Stimulated activated CD4-positive, alpha-beta T cell treated with anti-CD3 and anti-CD28 coated beads, Interleukin-15, amount 100 ng/mL, for 48 hours (primary cell): ENCODE results near the gene MIA3.
"Not testable (repeated sequence)": the region's sequence is repeated elsewhere in the genome, so short reads cannot be mapped to it uniquely, and the experiment has no call there.

Source experiments
- DNase-seq, 2 donors: peaks; one replicate each; pipeline ENCODE4 v3.0.0-alpha.2; 2020; ENCODE audit warnings: low read depth in 2 of 2

MIA3 gene, protein sequence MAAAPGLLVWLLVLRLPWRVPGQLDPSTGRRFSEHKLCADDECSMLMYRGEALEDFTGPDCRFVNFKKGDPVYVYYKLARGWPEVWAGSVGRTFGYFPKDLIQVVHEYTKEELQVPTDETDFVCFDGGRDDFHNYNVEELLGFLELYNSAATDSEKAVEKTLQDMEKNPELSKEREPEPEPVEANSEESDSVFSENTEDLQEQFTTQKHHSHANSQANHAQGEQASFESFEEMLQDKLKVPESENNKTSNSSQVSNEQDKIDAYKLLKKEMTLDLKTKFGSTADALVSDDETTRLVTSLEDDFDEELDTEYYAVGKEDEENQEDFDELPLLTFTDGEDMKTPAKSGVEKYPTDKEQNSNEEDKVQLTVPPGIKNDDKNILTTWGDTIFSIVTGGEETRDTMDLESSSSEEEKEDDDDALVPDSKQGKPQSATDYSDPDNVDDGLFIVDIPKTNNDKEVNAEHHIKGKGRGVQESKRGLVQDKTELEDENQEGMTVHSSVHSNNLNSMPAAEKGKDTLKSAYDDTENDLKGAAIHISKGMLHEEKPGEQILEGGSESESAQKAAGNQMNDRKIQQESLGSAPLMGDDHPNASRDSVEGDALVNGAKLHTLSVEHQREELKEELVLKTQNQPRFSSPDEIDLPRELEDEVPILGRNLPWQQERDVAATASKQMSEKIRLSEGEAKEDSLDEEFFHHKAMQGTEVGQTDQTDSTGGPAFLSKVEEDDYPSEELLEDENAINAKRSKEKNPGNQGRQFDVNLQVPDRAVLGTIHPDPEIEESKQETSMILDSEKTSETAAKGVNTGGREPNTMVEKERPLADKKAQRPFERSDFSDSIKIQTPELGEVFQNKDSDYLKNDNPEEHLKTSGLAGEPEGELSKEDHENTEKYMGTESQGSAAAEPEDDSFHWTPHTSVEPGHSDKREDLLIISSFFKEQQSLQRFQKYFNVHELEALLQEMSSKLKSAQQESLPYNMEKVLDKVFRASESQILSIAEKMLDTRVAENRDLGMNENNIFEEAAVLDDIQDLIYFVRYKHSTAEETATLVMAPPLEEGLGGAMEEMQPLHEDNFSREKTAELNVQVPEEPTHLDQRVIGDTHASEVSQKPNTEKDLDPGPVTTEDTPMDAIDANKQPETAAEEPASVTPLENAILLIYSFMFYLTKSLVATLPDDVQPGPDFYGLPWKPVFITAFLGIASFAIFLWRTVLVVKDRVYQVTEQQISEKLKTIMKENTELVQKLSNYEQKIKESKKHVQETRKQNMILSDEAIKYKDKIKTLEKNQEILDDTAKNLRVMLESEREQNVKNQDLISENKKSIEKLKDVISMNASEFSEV (N-terminal part only)

GRCh38 chr1:222618001-222618879 lies at the start of gene MIA3:
Gene MIA3, plus strand, starts transcription at chr1:222618097. Its CDS starts 14 bp downstream, at chr1:222618111.
- peak; percentile 61 to 67 for DNase-seq

GRCh38 chr1:222570837-222571236 lies 47.1 kb upstream of the MIA3 start:
- no peak for DNase-seq

GRCh38 chr1:222579316-222579715 lies 38.6 kb upstream of the MIA3 start:
- no peak for DNase-seq

DNA sequence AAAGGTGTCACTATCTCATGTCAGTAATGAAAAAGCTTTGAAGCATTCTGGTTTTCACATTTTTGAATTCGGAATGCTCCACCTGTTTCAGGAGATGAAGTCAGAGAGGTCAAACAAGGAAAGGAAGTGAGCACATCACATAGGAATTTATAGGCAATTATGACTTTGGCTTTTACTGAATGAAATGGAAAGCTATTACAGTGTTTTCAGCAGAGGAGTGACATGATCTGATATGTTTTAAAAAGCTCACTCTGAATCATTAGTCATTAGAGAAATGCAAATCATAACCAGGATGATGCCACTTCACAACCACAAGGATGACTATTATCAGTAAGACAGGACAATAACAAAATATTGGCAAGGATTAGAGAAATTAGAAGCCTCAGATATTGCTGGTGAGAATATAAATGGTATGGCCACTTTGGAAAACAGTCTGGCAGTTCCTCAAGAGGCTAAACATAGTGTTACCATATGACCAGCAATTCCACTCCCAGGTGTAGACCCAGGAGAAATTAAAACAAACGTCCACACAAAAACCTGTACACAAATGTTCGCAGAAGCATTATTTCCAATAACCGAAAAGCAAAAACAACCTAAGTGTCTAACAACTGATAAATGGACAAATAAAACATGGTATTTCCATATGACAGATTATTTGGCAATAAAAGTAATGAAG lies 35.7 kb upstream of the MIA3 start:
- DNase-seq: no peak

DNA sequence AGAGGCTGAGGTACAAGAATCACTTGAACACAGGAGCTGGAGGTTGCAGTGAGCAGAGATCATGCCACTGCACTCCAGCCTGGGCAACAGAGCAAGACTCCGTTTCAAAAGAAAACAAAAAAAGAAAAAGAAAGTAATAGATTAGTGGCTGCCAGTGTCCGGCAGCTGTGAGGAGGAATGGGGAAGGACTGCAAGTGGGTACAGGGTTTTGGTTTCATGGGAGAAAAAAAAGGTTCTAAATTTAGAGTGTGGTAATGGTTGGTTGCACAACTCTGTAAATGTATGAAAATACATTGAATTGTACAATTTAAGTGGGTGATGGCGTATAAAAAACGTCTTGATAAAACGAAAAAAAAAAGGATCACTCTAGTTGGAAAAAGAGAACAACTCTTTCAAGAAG lies 34.8 kb upstream of the MIA3 start:
- no peak for DNase-seq

DNA sequence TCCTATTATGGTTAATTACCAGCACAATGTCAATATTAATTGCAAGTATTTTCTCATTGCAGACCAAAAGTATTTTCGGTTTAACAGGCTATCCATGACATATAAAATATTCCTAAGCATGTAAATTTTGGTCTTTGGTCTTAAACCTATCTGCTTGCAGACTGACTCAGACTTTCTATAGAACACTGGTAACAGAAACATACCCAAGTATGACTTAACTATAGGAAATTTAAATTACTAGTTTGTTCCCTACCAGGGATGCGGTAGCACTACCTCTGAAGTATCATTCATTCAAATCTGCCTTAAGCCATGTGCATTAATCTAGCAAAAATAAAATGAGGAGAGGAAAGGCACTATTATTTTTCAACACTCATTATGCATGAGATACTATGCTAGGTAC lies 31.1 kb upstream of the MIA3 start:
- DNase-seq: no peak

DNA sequence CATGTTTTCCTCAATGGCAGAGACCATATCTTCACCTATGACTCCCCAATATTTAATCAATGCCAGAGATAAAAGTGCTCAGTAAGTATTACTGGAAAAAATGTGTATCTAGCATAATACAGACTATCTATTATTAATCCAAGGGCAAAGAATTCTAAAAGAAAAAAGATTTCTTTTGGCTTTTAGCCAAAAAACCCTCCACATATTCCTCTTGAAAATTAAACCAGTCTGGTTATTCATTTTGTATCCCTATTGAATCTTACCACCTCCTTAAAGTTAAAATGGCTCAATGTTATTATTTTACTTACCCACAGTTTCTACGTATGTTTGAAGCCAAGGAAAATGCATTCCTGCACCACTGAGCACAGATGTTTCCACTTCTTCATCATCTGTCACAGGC lies 29.8 kb upstream of the MIA3 start:
- DNase-seq: no peak

DNA sequence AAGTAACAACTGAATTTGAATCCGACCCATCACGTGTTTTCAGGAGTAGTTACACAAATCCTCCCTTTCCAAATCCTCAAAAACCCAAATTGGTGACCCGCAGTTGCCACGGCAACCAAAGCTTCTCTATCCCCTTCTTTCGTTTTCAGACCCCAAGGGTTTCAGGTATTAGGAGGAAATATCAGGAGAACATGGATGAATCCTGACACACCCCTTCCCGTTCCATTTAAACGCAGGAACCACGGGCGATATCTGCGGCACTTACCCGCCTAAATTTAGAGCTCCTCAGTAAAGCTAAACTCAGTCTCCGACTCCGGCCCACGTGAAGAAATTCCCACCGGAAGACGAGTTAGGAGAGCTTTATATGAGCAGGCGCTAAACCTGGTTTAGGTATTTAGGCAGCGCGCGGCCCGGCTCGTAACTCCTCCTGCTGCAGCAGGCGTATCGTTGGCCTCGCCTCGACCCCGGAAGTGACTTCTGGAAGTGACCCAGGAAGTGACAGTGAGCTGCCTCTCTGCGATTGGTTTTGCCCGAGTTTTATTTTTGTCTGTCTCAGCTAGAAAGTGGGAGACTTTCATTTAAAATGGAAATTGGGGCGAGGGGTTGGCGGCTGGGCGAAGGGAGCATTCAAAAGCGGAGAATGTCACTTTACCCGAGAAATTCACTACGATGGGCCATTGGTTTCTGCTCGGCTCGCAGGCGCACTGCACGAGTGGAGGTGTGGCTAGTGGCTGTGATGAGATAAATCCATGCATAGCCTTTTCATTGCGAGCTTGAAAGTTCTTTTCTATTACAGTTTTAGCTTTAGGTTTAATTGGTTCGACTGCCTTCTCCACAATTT lies 28.2 kb upstream of the MIA3 start, which contains the start of gene TAF1A:
TAF1A (minus strand) TSS at position 472 of the 841 bp plus-strand sequence.
- peak; percentile 80 for DNase-seq

DNA sequence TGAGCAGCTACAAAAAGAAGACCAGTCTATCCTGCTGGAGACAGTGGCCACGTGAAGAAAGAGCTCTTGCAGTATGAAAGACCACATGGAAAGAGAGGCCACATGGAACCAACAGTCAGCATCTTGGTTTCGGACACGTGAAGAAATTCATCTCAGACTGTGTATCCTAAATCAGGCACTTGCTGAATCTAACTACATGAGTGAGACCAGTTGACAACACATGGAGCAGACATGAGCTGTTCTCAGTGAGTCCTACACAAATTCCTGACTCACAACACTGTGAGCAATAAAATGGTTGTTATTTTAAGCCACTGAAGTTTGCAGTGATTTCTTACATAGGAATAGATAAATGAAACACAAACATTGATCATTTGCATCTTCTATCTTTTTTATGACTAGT lies 25.7 kb upstream of the MIA3 start:
- DNase-seq: no peak

DNA sequence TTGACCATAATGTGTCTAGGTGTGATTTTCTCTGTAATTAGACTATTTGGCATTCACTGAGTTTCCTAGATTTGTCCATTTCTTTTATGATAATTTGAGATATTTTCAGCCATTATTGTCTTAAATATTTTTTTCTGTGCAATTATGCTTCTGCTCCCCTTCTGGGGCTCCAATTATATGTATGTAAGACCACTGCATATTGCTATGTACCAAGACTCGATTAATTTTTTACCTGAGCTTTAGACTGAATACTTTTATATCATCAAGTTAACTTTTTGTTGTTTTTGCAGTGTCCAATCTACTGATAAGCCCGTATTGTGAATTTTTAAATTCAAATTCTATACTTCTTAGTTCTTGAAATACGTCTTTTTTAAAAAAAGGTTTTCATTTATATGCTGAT lies 23.1 kb upstream of the MIA3 start:
- DNase-seq: no peak

DNA sequence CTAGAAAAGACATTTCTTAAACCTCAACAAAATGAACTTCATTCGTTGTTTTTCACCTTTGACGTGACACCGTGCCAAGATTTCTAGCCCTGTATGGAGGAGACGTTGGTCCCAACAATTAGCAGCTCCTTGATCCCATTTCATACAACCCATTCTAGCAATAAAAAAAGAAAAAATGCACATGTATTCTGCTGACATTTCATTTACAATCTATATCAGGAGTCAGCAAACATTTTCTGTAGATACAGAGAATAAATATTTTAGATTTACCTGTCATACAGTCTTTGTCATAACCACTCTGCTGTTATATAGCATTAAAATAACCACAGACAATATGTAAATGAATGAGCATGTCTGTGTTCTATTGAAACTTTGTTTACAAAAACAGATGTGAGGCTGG lies 21.2 kb upstream of the MIA3 start:
- DNase-seq: no peak

- no peak for DNase-seq
Measured at GRCh38 chr1:222600281-222600680, 17.6 kb upstream of the MIA3 start.

- DNase-seq: no peak
Measured at GRCh38 chr1:222601257-222601656, 16.6 kb upstream of the MIA3 start.

GRCh38 chr1:222606757-222607156 lies 11.1 kb upstream of the MIA3 start:
- no peak for DNase-seq

- not testable (repeated sequence) for DNase-seq
Measured at GRCh38 chr1:222609111-222609510, 8.8 kb upstream of the MIA3 start.

- no peak for DNase-seq
Measured at GRCh38 chr1:222610728-222611127, 7.2 kb upstream of the MIA3 start.

DNA sequence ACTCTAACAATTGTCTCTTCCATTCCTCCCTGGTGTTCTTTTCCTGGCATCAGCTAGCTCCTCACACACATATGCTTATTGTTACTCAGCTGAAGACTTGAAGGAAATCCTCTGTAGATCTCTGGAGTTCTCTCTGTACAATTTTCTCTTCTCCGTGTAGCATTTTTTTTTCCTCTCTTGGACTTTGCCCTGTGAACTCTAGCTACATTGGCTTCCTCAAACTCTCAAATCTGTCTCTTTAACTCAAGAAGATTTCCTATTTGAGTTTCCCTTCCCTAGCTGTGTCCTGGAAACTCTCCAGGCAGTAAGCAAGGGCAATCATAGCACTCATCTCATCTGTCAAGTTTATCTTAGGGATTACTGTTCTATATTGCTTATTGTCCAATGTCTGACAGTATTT lies 4.3 kb upstream of the MIA3 start:
- DNase-seq: no peak

DNA sequence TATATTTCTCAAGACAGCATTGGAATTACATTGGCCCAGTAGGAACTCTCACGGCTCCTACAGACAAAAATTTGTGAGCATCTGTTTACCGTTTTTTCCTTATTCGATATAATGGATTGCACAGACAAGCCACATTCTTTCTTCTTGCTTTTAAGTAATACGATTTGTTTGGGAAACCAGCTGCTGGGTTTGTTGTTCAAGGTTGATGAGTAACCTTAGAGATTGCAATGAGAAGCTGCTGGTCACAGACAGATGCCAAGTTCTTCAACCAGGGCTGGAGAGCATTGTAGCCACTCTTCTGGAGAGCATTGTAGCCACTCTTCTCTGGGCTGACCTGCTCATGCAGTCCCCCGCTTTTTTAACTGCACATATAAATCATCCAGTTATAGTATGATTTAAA lies 1.4 kb upstream of the MIA3 start:
- no peak for DNase-seq

DNA sequence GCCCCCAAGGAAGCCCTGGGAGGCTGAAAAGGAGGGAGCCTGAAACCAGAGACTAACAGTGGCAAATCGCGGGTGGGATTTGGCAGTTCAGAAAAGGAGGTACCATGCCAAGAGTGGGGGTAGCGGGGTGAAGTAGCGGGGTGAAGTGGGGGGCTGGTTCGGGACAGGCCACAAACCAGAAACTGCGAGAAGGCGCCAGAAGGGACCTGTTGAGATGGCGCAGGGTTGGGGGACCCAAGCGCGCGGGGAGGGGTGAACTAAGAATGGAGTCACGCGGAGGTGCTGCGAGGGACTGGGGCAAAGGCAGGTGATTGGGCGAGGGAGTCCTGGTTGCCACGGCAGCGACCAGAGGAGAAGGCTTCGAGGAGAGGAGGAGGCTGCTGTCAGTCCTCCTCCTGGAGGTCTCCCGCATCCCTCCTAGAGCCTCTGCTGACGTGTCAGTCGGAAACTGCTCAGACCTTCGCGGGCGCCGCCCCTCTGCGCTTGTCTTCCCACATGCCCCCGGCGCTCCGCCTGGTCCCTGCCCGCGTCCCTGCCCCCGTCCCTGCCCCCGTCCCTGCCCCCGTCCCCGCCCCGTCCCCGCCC lies 438 bp upstream of the MIA3 start:
- DNase-seq: peak; percentile 81 to 82
